ENCODE results near the gene TMEM132A. TPM values are rescaled to one million over a fixed set of nuclear protein-coding genes. Genes with fewer than 3 reads are reported as not detected.
"Not testable (repeated sequence)": the region's sequence is repeated elsewhere in the genome, so short reads cannot be mapped to it uniquely, and the experiment has no call there.

TMEM132A gene
- total RNA-seq, 1 donor from 2014 or later, result 218 TPM

- Mint-ChIP-seq H3K27ac (no peak overlapping the region), H3K9me3 (no peaks in the 10 kb centered on the region), H3K27me3 (peaks cover 33% of the 10 kb centered on the region), H3K4me3 (no peak overlapping the region), H3K36me3 (no peaks in the 10 kb centered on the region), H3K4me1 (ENCODE audit: unreplicated experiment) (peaks cover 37% of the 10 kb centered on the region)
- TF ChIP-seq CTCF (conservative IDR thresholded peaks at IDR 0.05), result no peak
- DNase-seq (ENCODE audit: extremely low spot score, unreplicated experiment), result no peak
Observed at GRCh38 chr11:60908803-60909202, 15.5 kb upstream of the TMEM132A start.

GRCh38 chr11:60909680-60910280 lies 14.5 kb upstream of the TMEM132A start:
- H3K4me1 Mint-ChIP-seq (ENCODE audit: unreplicated experiment), result peaks cover 32% of the 10 kb centered on the region
- H3K36me3 Mint-ChIP-seq; H3K4me3 Mint-ChIP-seq; H3K9me3 Mint-ChIP-seq; DNase-seq (ENCODE audit: extremely low spot score, unreplicated experiment); H3K27ac Mint-ChIP-seq: not testable (repeated sequence)
- peaks cover 33% of the 10 kb centered on the region for H3K27me3 Mint-ChIP-seq

GRCh38 chr11:60910281-60910687 lies 14.0 kb upstream of the TMEM132A start:
- H3K36me3 Mint-ChIP-seq, result peaks cover under 1% of the 10 kb centered on the region
- no peak for TF ChIP-seq CTCF (conservative IDR thresholded peaks at IDR 0.05)
- DNase-seq (ENCODE audit: extremely low spot score, unreplicated experiment), result no peak
- H3K9me3 Mint-ChIP-seq, result no peaks in the 10 kb centered on the region
- H3K4me3 Mint-ChIP-seq, result no peak overlapping the region
- no peak overlapping the region for H3K27ac Mint-ChIP-seq
- H3K27me3 Mint-ChIP-seq, result peaks cover 33% of the 10 kb centered on the region
- H3K4me1 Mint-ChIP-seq (ENCODE audit: unreplicated experiment), result peaks cover 29% of the 10 kb centered on the region

GRCh38 chr11:60910711-60911380 lies 13.4 kb upstream of the TMEM132A start:
- no peak for DNase-seq (ENCODE audit: extremely low spot score, unreplicated experiment)
- no peaks in the 10 kb centered on the region for H3K9me3 Mint-ChIP-seq
- H3K36me3 Mint-ChIP-seq, result peaks cover 5% of the 10 kb centered on the region
- no peak for TF ChIP-seq CTCF (conservative IDR thresholded peaks at IDR 0.05)
- peaks cover 30% of the 10 kb centered on the region for H3K4me1 Mint-ChIP-seq (ENCODE audit: unreplicated experiment)
- no peak overlapping the region for H3K4me3 Mint-ChIP-seq
- H3K27ac Mint-ChIP-seq, result no peak overlapping the region
- H3K27me3 Mint-ChIP-seq, result peaks cover 33% of the 10 kb centered on the region

GRCh38 chr11:60912223-60912850 lies 11.9 kb upstream of the TMEM132A start:
- no peaks in the 10 kb centered on the region for H3K9me3 Mint-ChIP-seq
- peaks cover 33% of the 10 kb centered on the region for H3K27me3 Mint-ChIP-seq
- peaks cover 34% of the 10 kb centered on the region for H3K4me1 Mint-ChIP-seq (ENCODE audit: unreplicated experiment)
- no peak for TF ChIP-seq CTCF (conservative IDR thresholded peaks at IDR 0.05)
- H3K4me3 Mint-ChIP-seq, result peak overlapping the region; percentile 69
- H3K36me3 Mint-ChIP-seq, result peaks cover 7% of the 10 kb centered on the region
- no peak for DNase-seq (ENCODE audit: extremely low spot score, unreplicated experiment)
- H3K27ac Mint-ChIP-seq, result peak overlapping the region; percentile 73

Measured in type B pancreatic cell (in vitro differentiated cells).